NCI-H2171 treated with DMSO at 0.1 percent for 48 hours (cell line): ENCODE results near the gene SCYL3.
"Not testable (repeated sequence)": the region's sequence is repeated elsewhere in the genome, so short reads cannot be mapped to it uniquely, and the experiment has no call there.

ENCODE experiments used
- DNase-seq: peaks from one replicate; lab custom pipeline; 2025; lab: John Stamatoyannopoulos, UW

Gene SCYL3

GRCh38 chr1:169893645-169894423, at the start of gene SCYL3:
TSS of gene SCYL3 (minus strand) at chr1:169893896. CDS start at chr1:169888840, 5,056 bp downstream.
- peak; percentile 98 for DNase-seq

- DNase-seq, result no peak
These were observed 48.5 kb upstream of the SCYL3 start for GRCh38 chr1:169941982-169942830.

- no peak for DNase-seq
These were observed 40.5 kb upstream of the SCYL3 start for GRCh38 chr1:169933984-169934725.

GRCh38 chr1:169931795-169932231, 38.1 kb upstream of the SCYL3 start:
- no peak for DNase-seq

- no peak for DNase-seq
These were observed 35.5 kb upstream of the SCYL3 start for GRCh38 chr1:169929210-169929526.

GRCh38 chr1:169928438-169929209, 34.9 kb upstream of the SCYL3 start:
- peak; percentile 74 for DNase-seq

GRCh38 chr1:169925505-169926482, 32.1 kb upstream of the SCYL3 start:
- DNase-seq, result no peak

- DNase-seq, result no peak
These were observed 31.1 kb upstream of the SCYL3 start for GRCh38 chr1:169924829-169925228.

GRCh38 chr1:169924063-169924462, 30.4 kb upstream of the SCYL3 start:
- DNase-seq, result no peak

GRCh38 chr1:169921080-169921479, 27.4 kb upstream of the SCYL3 start:
- DNase-seq, result no peak

- DNase-seq, result no peak
These were observed 25.2 kb upstream of the SCYL3 start for GRCh38 chr1:169918927-169919326.

- not testable (repeated sequence) for DNase-seq
These were observed 24.5 kb upstream of the SCYL3 start for GRCh38 chr1:169918220-169918619.

GRCh38 chr1:169915150-169915549, 21.5 kb upstream of the SCYL3 start:
- DNase-seq, result no peak

GRCh38 chr1:169914531-169914930, 20.8 kb upstream of the SCYL3 start:
- no peak for DNase-seq

GRCh38 chr1:169909499-169909898, 15.8 kb upstream of the SCYL3 start:
- no peak for DNase-seq

GRCh38 chr1:169906938-169907337, 13.2 kb upstream of the SCYL3 start:
- DNase-seq, result no peak

- no peak for DNase-seq
These were observed 11.1 kb upstream of the SCYL3 start for GRCh38 chr1:169904834-169905233.

- no peak for DNase-seq
These were observed 9.1 kb upstream of the SCYL3 start for GRCh38 chr1:169902751-169903150.

- DNase-seq, result no peak
These were observed 7.4 kb upstream of the SCYL3 start for GRCh38 chr1:169901115-169901514.

GRCh38 chr1:169900571-169900970, 6.9 kb upstream of the SCYL3 start:
- no peak for DNase-seq
